Upper lobe of left lung (tissue), 6 donors: Measurements from ENCODE around the gene MITF. TPM values are rescaled to one million over a fixed set of nuclear protein-coding genes. Genes with fewer than 3 reads are reported as not detected.
"Not testable (repeated sequence)": the region's sequence is repeated elsewhere in the genome, so short reads cannot be mapped to it uniquely, and the experiment has no call there.

Source experiments
- ATAC-seq, 2 donors: fragments of 200-7000 bp; cut with Tn5 transposase; one replicate each; pipeline ENCODE4 v1.9.1; 2022; ENCODE audit warnings: mild to moderate bottlenecking in 2 of 2, moderate library complexity in 2 of 2; ENCODE audit not compliant: low FRiP score in 2 of 2
- DNase-seq, 2 donors: peaks; one replicate each; pipeline ENCODE4 v3.0.0-alpha.2; 2019 to 2020
- H3K27ac ChIP-seq, 4 donors: fragments of 200-600 bp; sonication (generic); one replicate each; pipeline ENCODE4 v1.5.1; 2016 to 2019
- H3K27me3 ChIP-seq, 4 donors: fragments of 200-600 bp; sonication (generic); one replicate each; pipeline ENCODE4 v1.5.1; 2017 to 2019
- H3K36me3 ChIP-seq, 4 donors: fragments of 200-600 bp; sonication (generic); one replicate each; pipeline ENCODE4 v1.5.1; 2016 to 2019
- H3K4me1 ChIP-seq, 4 donors: fragments of 200-600 bp; sonication (generic); one replicate each; pipeline ENCODE4 v1.5.1; 2018 to 2019
- H3K4me3 ChIP-seq, 4 donors: fragments of 200-600 bp; sonication (generic); one replicate each; pipeline ENCODE4 v1.5.1; 2017 to 2019; ENCODE audit warnings: mild to moderate bottlenecking in 2 of 4, moderate library complexity in 1 of 4
- H3K9me3 ChIP-seq, 4 donors: fragments of 200-600 bp; sonication (generic); one replicate each; pipeline ENCODE4 v1.5.1; 2018 to 2019
- EP300 ChIP-seq, 4 donors: sonication (generic); formaldehyde crosslinking; IDR thresholded peaks; one replicate each; pipeline ENCODE4 v1.5.1; 2017; ENCODE audit warnings: antibody characterized with exemption in 4 of 4, control low read depth in 2 of 4
- POLR2A ChIP-seq, 4 donors: fragments of 450-650 bp; IDR thresholded peaks; one replicate each; pipeline ENCODE4 v1.5.1; 2016 to 2017; ENCODE audit warnings: antibody characterized with exemption in 4 of 4, mild to moderate bottlenecking in 2 of 4
- POLR2AphosphoS5 ChIP-seq, 2 donors: sonication (generic); formaldehyde crosslinking; IDR thresholded peaks; one replicate each; pipeline ENCODE4 v1.5.1; 2017; ENCODE audit warnings: antibody characterized with exemption in 2 of 2
- WGBS, 2 donors: methylation state at CpG; one replicate each; pipeline ENCODE4 v1.1.5; 2017 to 2018; 5-methylcytosine and 5-hydroxymethylcytosine counted together
- total RNA-seq, 6 donors: library from RNA; depleted of rRNA in 4 of 6; stranded (reverse); fragments of >200 nt in 4 of 6; gene quantifications; one replicate each; pipeline versions ENCODE4 v1.1.0 to v1.2.1, GENCODE V29; 2016 to 2021
- TF ChIP-seq, protein P1 (sequence below), 6 experiments: fragments of 450-650 bp in 4 of 6; fragments of 200-600 bp in 2 of 6; sonication (generic) in 2 of 6; IDR thresholded peaks; one replicate each; pipeline ENCODE4 v1.5.1; 2016 to 2019; ENCODE audit warnings: antibody characterized with exemption in 6 of 6
- donor health status: DM: no; HTN: no; CAD: no; lungs with moderate emphysema.
- donor health status: DM: no; HTN: yes; CAD: no; lungs with severe emphysema.

The MITF gene
- total RNA-seq, 6 donors from 2014 or later = 21.9 to 37.2 (median 29.5) TPM

DNA sequence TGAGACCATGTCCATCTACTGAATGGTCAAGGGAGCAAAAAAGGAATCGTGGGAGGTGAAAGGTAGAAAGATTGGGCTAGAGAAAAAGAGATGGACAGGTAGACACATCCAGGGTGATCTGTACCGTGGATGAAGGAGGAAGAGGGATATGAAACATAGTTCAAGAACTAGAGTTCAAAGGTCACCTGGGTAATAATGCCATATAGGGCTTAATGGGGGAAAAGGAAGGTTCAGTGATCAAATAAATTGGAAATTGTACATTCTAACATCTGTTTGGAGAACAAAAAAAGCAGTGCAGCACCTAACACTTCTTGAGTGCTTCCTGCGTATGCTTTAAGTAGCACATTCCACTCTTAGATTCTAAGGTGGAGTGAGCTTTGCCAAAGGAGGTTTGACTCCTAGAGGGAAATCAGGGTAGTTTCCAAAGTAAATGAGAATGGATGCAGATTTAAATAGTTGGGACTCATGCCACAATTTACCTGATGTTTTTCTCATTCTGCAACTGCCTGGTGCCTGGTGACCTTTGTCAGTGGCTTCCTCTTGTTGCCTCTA lies 46.6 kb downstream of the MITF start:
- Histone ChIP-seq H3K27ac (peak overlapping the region in 2 of 4 donors; percentile 36 to 58), H3K4me3 (no peak overlapping the region), H3K4me1 (peaks cover 18 to 36% (median 32%) of the 10 kb centered on the region in 4 donors), H3K36me3 (no peaks in the 10 kb centered on the region), H3K9me3 (no peaks in the 10 kb centered on the region), H3K27me3 (no peaks in the 10 kb centered on the region)
- no peak for TF ChIP-seq EP300 (IDR thresholded peaks at IDR 0.05)
- TF ChIP-seq POLR2A (IDR thresholded peaks at IDR 0.05) = no peak
- TF ChIP-seq, protein P1, sequence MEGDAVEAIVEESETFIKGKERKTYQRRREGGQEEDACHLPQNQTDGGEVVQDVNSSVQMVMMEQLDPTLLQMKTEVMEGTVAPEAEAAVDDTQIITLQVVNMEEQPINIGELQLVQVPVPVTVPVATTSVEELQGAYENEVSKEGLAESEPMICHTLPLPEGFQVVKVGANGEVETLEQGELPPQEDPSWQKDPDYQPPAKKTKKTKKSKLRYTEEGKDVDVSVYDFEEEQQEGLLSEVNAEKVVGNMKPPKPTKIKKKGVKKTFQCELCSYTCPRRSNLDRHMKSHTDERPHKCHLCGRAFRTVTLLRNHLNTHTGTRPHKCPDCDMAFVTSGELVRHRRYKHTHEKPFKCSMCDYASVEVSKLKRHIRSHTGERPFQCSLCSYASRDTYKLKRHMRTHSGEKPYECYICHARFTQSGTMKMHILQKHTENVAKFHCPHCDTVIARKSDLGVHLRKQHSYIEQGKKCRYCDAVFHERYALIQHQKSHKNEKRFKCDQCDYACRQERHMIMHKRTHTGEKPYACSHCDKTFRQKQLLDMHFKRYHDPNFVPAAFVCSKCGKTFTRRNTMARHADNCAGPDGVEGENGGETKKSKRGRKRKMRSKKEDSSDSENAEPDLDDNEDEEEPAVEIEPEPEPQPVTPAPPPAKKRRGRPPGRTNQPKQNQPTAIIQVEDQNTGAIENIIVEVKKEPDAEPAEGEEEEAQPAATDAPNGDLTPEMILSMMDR (IDR thresholded peaks at IDR 0.05) = peak in 1 of 6 experiments; percentile 48
- ATAC-seq (peak; percentile 34 to 72), DNase-seq (no peak)
- WGBS, 2 donors = 75 to 76% methylated on average over 3 of the region's 3 CpGs

DNA sequence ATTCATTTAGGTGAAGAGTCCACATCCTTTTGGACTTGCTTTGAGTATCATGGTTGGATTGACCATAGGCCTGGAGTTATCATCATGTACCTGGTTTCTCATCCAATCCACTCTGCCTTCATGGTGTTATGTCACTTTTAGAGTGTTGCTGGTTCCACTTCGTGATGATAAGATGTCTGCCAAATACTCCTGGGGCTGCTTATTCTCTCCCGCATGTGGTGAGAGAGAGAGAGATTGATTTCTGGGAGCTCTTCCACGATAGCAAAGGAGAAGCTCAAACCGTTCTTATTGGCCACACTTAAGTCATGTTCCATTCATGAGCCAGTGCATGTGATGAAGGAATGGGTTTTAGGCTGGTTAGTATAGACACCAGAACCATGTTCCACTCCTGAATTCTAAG lies 47.6 kb downstream of the MITF start:
- WGBS, 2 donors = 82 to 93% methylated on average over 4 of the region's 4 CpGs
- TF ChIP-seq, protein P1 (IDR thresholded peaks at IDR 0.05) = no peak
- TF ChIP-seq EP300 (IDR thresholded peaks at IDR 0.05) = no peak
- no peak for TF ChIP-seq POLR2A (IDR thresholded peaks at IDR 0.05)
- no peak for TF ChIP-seq POLR2AphosphoS5 (IDR thresholded peaks at IDR 0.05)
- Histone ChIP-seq H3K9me3 (no peaks in the 10 kb centered on the region), H3K4me3 (no peak overlapping the region), H3K4me1 (peaks cover 25 to 45% (median 40%) of the 10 kb centered on the region in 4 donors), H3K36me3 (no peaks in the 10 kb centered on the region), H3K27ac (no peak overlapping the region), H3K27me3 (no peaks in the 10 kb centered on the region)
- DNase-seq (no peak), ATAC-seq (no peak)

DNA sequence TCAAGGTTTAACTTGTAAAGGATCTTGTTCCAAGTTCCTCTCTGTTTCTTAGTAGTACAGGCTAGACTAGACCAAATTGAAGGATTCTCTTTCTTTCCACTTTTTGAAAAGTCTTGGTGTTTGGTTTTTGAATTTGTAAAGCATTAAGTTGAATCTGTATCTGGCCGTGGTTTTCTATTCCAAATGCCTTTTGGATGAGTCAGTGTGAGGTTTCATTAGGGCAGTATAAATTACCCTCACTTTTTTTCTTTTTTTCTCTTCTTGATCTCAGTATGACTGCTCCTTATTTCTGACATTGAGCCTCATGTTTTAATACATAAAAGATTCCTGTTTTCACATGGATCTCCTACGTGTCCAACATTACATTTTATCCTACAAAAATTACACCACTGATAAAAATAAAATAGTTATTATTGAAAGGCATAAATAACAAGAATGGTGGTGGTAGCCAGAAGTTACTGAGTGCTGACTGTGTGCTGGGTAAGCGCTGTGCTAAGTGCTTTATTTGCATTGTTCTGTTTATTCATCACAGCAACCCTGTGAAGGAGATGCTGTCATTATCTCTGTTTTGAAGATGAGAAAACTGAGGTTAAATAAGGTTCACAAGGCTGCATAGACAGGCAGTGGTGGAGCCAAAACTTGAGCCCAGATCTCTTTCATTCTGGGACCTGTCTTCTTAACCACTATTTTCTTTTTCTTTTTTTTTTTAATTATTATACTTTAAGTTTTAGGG lies 48.3 kb downstream of the MITF start:
- H3K27ac ChIP-seq = no peak overlapping the region
- H3K9me3 ChIP-seq = no peaks in the 10 kb centered on the region
- 61 to 64% methylated on average over 3 of the region's 3 CpGs for WGBS, 2 donors
- H3K27me3 ChIP-seq = no peaks in the 10 kb centered on the region
- ATAC-seq (peak in 1 of 2 donors; percentile 49), DNase-seq (no peak)
- H3K4me1 ChIP-seq = peaks cover 30 to 48% (median 42%) of the 10 kb centered on the region in 4 donors
- H3K36me3 ChIP-seq = no peaks in the 10 kb centered on the region
- TF ChIP-seq POLR2AphosphoS5 (IDR thresholded peaks at IDR 0.05) = no peak
- no peak overlapping the region for H3K4me3 ChIP-seq

DNA sequence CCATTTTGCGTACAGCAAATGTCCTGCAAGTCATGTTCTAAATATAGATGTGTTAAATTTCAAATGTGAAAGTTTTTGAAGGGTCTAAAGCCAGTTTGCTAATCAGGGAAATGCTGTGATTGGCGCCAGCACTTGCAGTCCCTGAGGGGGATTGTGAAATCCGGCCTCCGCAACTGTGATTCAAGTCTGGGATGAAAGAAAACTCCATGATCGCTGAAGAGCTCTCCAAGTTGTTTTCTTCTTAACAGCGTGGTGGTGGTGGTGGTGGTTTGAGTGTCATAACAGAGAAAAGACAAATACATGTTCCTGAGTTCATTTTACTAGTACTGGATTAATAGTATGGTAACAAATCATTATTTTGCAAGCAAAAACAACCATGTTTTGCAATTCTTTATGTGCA lies 51.8 kb downstream of the MITF start:
- peaks cover 18 to 31% (median 24%) of the 10 kb centered on the region in 4 donors for H3K4me1 ChIP-seq
- H3K9me3 ChIP-seq = no peaks in the 10 kb centered on the region
- TF ChIP-seq POLR2AphosphoS5 (IDR thresholded peaks at IDR 0.05) = peak; percentile 34 to 38
- TF ChIP-seq POLR2A (IDR thresholded peaks at IDR 0.05) = no peak
- peak in 1 of 4 donors; percentile 53 for TF ChIP-seq EP300 (IDR thresholded peaks at IDR 0.05)
- DNase-seq (peak in 1 of 2 donors; percentile 88), ATAC-seq (peak; percentile 81 to 88)
- 15 to 33% methylated on average over 6 of the region's 6 CpGs for WGBS, 2 donors
- peak overlapping the region; percentile 32 to 48 (median 38) for H3K27ac ChIP-seq
- H3K4me3 ChIP-seq = no peak overlapping the region
- H3K27me3 ChIP-seq = no peaks in the 10 kb centered on the region
- H3K36me3 ChIP-seq = no peaks in the 10 kb centered on the region

DNA sequence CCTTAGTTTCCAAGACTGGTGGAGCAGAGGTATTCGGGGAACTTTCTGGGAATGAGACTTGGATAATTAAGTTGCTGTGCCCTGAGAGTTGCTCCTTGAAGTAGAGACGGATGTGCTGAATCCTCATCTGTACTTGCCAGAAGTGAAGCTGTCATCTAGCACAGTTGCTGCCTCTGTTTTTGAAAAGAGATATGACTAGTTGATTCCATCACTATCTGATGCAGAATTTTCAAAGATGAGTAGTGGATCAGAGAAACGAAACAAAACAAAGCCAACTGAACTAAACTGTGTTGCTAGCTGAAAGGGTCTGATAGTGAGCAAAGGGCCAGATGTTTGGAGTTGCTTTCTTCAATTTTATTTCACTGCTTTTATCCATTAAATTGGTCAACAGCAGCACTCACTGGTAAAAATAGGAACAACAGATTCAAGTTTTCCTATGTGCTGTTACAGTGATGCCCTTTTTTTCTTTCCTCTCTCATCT lies 52.7 kb downstream of the MITF start:
- ATAC-seq = peak; percentile 56 to 81
- TF ChIP-seq POLR2AphosphoS5 (IDR thresholded peaks at IDR 0.05) (no peak), POLR2A (IDR thresholded peaks at IDR 0.05) (no peak), EP300 (IDR thresholded peaks at IDR 0.05) (no peak)
- TF ChIP-seq, protein P1 (IDR thresholded peaks at IDR 0.05) = peak in 3 of 6 experiments; percentile 45 to 59 (median 58)
- 25 to 26% methylated on average over 3 of the region's 3 CpGs for WGBS, 2 donors
- no peak for DNase-seq
- no peaks in the 10 kb centered on the region for H3K9me3 ChIP-seq
- H3K36me3 ChIP-seq = no peaks in the 10 kb centered on the region
- no peak overlapping the region for H3K4me3 ChIP-seq
- H3K4me1 ChIP-seq = peaks cover 18 to 25% (median 21%) of the 10 kb centered on the region in 4 donors
- H3K27me3 ChIP-seq = no peaks in the 10 kb centered on the region
- H3K27ac ChIP-seq = peak overlapping the region in 2 of 4 donors; percentile 16 to 37

DNA sequence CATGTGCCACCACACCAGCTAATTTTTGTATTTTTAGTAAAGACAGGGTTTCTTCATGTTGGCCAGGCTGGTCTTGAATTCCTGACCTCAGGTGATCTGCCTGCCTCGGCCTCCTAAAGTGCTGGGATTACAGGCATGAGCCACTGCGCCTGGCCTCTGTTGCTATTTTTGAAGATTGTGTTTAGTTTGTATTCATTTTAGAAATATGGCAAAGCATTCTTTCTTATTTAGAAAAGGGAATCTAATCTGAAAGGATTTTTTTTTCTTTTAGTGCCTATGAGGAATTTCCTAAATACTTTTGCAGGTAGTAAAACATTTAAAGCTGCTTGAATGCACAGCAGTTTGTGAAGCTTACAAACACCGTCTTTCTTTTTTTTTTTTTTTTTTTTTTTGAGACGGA lies 56.9 kb downstream of the MITF start:
- not testable (repeated sequence) for H3K9me3 ChIP-seq, H3K36me3 ChIP-seq, H3K4me3 ChIP-seq, H3K27me3 ChIP-seq, ATAC-seq, DNase-seq, H3K27ac ChIP-seq
- peaks cover 9 to 11% (median 10%) of the 10 kb centered on the region in 4 donors for H3K4me1 ChIP-seq
- WGBS, 2 donors = 93 to 97% methylated on average over 4 of the region's 4 CpGs
